PC-3 (cell line): ENCODE data around the gene SLC19A2. TPM values are rescaled to one million over a fixed set of nuclear protein-coding genes. Genes with fewer than 3 reads are reported as not detected.
A peak's percentile ranks its signal among the peaks of the same experiment; 100 is the strongest.

ENCODE experiments used
- ATAC-seq: fragments of 200-7000 bp; cut with Tn5 transposase; 2 replicates; pipeline ENCODE4 v1.9.1; 2020; ENCODE audit warnings: mild to moderate bottlenecking, moderate library complexity
- BruUV-seq: library from RNA; stranded (reverse); fragments of 400-500 nt; replicated peaks from 2 replicates; lab custom pipeline; 2021; lab: Mats Ljungman, UMichigan
- CTCF ChIA-PET: fragments of 300-600 bp; sonication (Branson Sonifier 250); formaldehyde crosslinking; loops from one replicate; lab custom pipeline; 2022; ENCODE audit warnings: antibody characterized with exemption; lab: Charles Lee
- POLR2A ChIA-PET: fragments of 300-600 bp; sonication (Branson Sonifier 250); formaldehyde crosslinking; loops from one replicate; lab custom pipeline; 2022; ENCODE audit warnings: antibody characterized with exemption; ENCODE audit not compliant: unreplicated experiment; lab: Charles Lee
- DNase-seq: peaks from one replicate; pipeline ENCODE4 v3.0.0-alpha.2; 2015
- H2AFZ ChIP-seq: fragments of 300-600 bp; sonication (generic); 2 replicates; pipeline ENCODE4 v1.6.0; 2016; ENCODE audit warnings: antibody characterized with exemption, low read length
- H3F3A ChIP-seq: fragments of 300-600 bp; sonication (generic); one replicate; pipeline ENCODE4 v1.6.0; 2017; ENCODE audit warnings: antibody characterized with exemption, low read length, control low read depth, mild to moderate bottlenecking; ENCODE audit not compliant: unreplicated experiment
- H3K27ac ChIP-seq: fragments of 300-600 bp; sonication (generic); 2 replicates; pipeline ENCODE4 v1.5.1; 2016; ENCODE audit warnings: mild to moderate bottlenecking, low read length
- H3K27me3 ChIP-seq: fragments of 300-600 bp; sonication (generic); 2 replicates; pipeline ENCODE4 v1.6.1; 2016; ENCODE audit warnings: low read length, mixed read lengths
- H3K36me3 ChIP-seq: fragments of 300-600 bp; sonication (generic); 2 replicates; pipeline ENCODE4 v1.6.1; 2016; ENCODE audit warnings: low read depth, mixed run types, low read length, mixed read lengths
- H3K4me1 ChIP-seq: fragments of 300-600 bp; sonication (generic); 2 replicates; pipeline ENCODE4 v1.5.1; 2016; ENCODE audit warnings: low read length; ENCODE audit not compliant: insufficient read depth
- H3K4me2 ChIP-seq: fragments of 300-600 bp; sonication (generic); 2 replicates; pipeline ENCODE4 v1.6.0; 2016; ENCODE audit warnings: low read length
- H3K4me3 ChIP-seq: fragments of 300-600 bp; sonication (generic); 2 replicates; pipeline ENCODE4 v1.5.1; 2016; ENCODE audit warnings: mild to moderate bottlenecking, low read length, mixed read lengths
- H3K79me2 ChIP-seq: fragments of 300-600 bp; sonication (generic); 2 replicates; pipeline ENCODE4 v1.6.1; 2017; ENCODE audit warnings: low read length, mixed read lengths
- H3K9ac ChIP-seq: fragments of 300-600 bp; sonication (generic); 2 replicates; pipeline ENCODE4 v1.6.0; 2016; ENCODE audit warnings: mild to moderate bottlenecking, low read length
- H3K9me2 ChIP-seq: fragments of 300-600 bp; sonication (generic); replicated peaks from 2 replicates; pipeline ENCODE4 v1.6.1; 2016; ENCODE audit warnings: mixed run types, low read length, mixed read lengths
- H3K9me3 ChIP-seq: fragments of 300-600 bp; sonication (generic); 2 replicates; pipeline ENCODE4 v1.6.1; 2016; ENCODE audit warnings: low read length, mixed read lengths
- H4K20me1 ChIP-seq: fragments of 300-600 bp; sonication (generic); 2 replicates; pipeline ENCODE4 v1.6.1; 2016; ENCODE audit warnings: low read length, mixed read lengths
- EZH2 ChIP-seq: fragments of 300-600 bp; sonication (generic); IDR thresholded peaks from one replicate; pipeline ENCODE4 v1.6.1; 2017; ENCODE audit warnings: antibody characterized with exemption, mild to moderate bottlenecking, low read length; ENCODE audit not compliant: unreplicated experiment
- EZH2phosphoT487 ChIP-seq: fragments of 300-600 bp; sonication (generic); IDR thresholded peaks from 2 replicates; pipeline ENCODE4 v1.6.1; 2018; ENCODE audit warnings: mild to moderate bottlenecking, antibody characterized with exemption, low read length, borderline replicate concordance
- intact Hi-C: fragments of 100-400 bp; cut with micrococcal nuclease; formaldehyde crosslinking; loops from 2 replicates; pipeline ENCODE4 v1.9.0; 2023
- total RNA-seq: library from RNA; depleted of rRNA; stranded (reverse); fragments of >200 nt; gene quantifications from 2 replicates; pipeline ENCODE4 v1.2.3, GENCODE V29; 2014
- TF ChIP-seq, protein P1 (sequence below): fragments of 300-600 bp; sonication (generic); conservative IDR thresholded peaks from 2 replicates; pipeline ENCODE4 v1.5.1; 2017; ENCODE audit warnings: antibody characterized with exemption, low read depth, mild to moderate bottlenecking, low read length

Gene SLC19A2
- total RNA-seq, 1 experiment from 2014 or later: 11.0 TPM

GRCh38 chr1:169514566-169515270 lies 29.0 kb upstream of the SLC19A2 start:
- Histone ChIP-seq H3F3A (peaks cover 5% of the 10 kb centered on the region), H3K27me3 (no peaks in the 10 kb centered on the region), H3K9me2 (no peaks in the 10 kb centered on the region), H3K4me1 (peaks cover 58% of the 10 kb centered on the region), H3K9ac (no peak overlapping the region), H3K4me3 (no peak overlapping the region), H2AFZ (no peak overlapping the region), H3K27ac (0 out of 2 replicates have a peak overlapping the region, but pooled peaks have one; percentile 2), H3K4me2 (no peak overlapping the region), H4K20me1 (no peaks in the 10 kb centered on the region), H3K36me3 (no peaks in the 10 kb centered on the region), H3K79me2 (no peaks in the 10 kb centered on the region), H3K9me3 (no peaks in the 10 kb centered on the region)
- BruUV-seq: no TSS peak
- ChIA-PET POLR2A (no interaction called here), CTCF (interaction anchor here (1.1 kb wide), 1 partner anchor 31 kb away, joined by 4 read pairs; no protein-coding TSS in a partner anchor)
- DNase-seq: peak; percentile 32
- intact Hi-C loops: loop anchor here (1.0 kb wide), 1 partner anchor 14 kb away; no protein-coding TSS in a partner anchor
- TF ChIP-seq, protein P1, sequence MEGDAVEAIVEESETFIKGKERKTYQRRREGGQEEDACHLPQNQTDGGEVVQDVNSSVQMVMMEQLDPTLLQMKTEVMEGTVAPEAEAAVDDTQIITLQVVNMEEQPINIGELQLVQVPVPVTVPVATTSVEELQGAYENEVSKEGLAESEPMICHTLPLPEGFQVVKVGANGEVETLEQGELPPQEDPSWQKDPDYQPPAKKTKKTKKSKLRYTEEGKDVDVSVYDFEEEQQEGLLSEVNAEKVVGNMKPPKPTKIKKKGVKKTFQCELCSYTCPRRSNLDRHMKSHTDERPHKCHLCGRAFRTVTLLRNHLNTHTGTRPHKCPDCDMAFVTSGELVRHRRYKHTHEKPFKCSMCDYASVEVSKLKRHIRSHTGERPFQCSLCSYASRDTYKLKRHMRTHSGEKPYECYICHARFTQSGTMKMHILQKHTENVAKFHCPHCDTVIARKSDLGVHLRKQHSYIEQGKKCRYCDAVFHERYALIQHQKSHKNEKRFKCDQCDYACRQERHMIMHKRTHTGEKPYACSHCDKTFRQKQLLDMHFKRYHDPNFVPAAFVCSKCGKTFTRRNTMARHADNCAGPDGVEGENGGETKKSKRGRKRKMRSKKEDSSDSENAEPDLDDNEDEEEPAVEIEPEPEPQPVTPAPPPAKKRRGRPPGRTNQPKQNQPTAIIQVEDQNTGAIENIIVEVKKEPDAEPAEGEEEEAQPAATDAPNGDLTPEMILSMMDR: no peak
- TF ChIP-seq EZH2phosphoT487 (no peak), EZH2 (no peak)
- ATAC-seq: peak; percentile 44

- Histone ChIP-seq H2AFZ (no peak overlapping the region), H3K27me3 (no peaks in the 10 kb centered on the region), H3K9ac (no peak overlapping the region), H3K36me3 (no peaks in the 10 kb centered on the region), H3K79me2 (no peaks in the 10 kb centered on the region), H3K9me2 (no peaks in the 10 kb centered on the region), H3K4me1 (peaks cover 57% of the 10 kb centered on the region), H3K4me3 (no peak overlapping the region), H3K9me3 (no peaks in the 10 kb centered on the region), H4K20me1 (no peaks in the 10 kb centered on the region), H3K4me2 (no peak overlapping the region), H3F3A (peaks cover 5% of the 10 kb centered on the region), H3K27ac (no peak overlapping the region)
- ChIA-PET POLR2A (no interaction called here), CTCF (no interaction called here)
- no peak for TF ChIP-seq EZH2
- TF ChIP-seq, protein P1: no peak
- no peak for TF ChIP-seq EZH2phosphoT487
- intact Hi-C loops: no loop called here
- DNase-seq: no peak
- ATAC-seq: no peak
- BruUV-seq: no TSS peak
Measured at GRCh38 chr1:169513208-169513607, 27.5 kb upstream of the SLC19A2 start.
